ENCODE measurements around the gene ACOT4. TPM values are rescaled to one million over a fixed set of nuclear protein-coding genes. Genes with fewer than 3 reads are reported as not detected.
A peak's percentile ranks its signal among the peaks of the same experiment; 100 is the strongest.
"Not testable (repeated sequence)": the region's sequence is repeated elsewhere in the genome, so short reads cannot be mapped to it uniquely, and the experiment has no call there.

ACOT4 gene
- total RNA-seq, 1 donor from 2014 or later: 0.49 TPM

DNA sequence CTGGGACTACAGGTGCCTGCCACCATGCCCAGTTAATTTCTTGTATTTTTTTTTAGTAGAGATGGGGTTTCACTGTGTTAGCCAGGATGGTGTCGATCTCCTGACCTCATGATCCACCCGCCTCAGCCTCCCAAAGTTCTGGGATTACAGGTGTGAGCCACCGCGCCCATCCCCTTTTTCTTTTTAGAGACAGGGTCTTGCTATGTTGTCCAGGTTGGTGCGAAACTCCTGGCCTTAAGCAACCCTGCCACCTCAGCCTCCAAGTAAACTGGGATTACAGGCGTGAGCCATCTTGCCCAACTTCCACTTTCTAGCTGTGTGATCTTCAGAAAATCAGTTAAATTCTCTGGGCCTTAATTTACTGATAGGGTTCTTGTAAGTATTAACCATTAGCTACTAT, 24.7 kb upstream of the ACOT4 start:
- H3K27ac ChIP-seq; H3K36me3 ChIP-seq; H3K9me3 ChIP-seq; DNase-seq (ENCODE audit: extremely low spot score in 2 of 2); intact Hi-C loops (cut with DNase I); H3K27me3 ChIP-seq; H3K4me3 ChIP-seq: not testable (repeated sequence)
- H3K4me1 ChIP-seq: peaks cover 22% of the 10 kb centered on the region

- no peak for DNase-seq (ENCODE audit: extremely low spot score in 2 of 2)
- no peak for TF ChIP-seq POLR2AphosphoS5 (IDR thresholded peaks at IDR 0.05; ENCODE audit: insufficient read depth in 1 of 2, low read depth in 1 of 2)
- TF ChIP-seq POLR2A (IDR thresholded peaks at IDR 0.05): no peak
- no peak for TF ChIP-seq CTCF (IDR thresholded peaks at IDR 0.05)
- Histone ChIP-seq H3K27ac (no peak overlapping the region), H3K4me1 (peaks cover 22% of the 10 kb centered on the region), H3K9me3 (no peaks in the 10 kb centered on the region), H3K36me3 (no peaks in the 10 kb centered on the region), H3K4me3 (no peak overlapping the region), H3K27me3 (no peaks in the 10 kb centered on the region)
- intact Hi-C loops (cut with DNase I): no loop called here
Measured at GRCh38 chr14:73567358-73567757, 24.3 kb upstream of the ACOT4 start.

DNA sequence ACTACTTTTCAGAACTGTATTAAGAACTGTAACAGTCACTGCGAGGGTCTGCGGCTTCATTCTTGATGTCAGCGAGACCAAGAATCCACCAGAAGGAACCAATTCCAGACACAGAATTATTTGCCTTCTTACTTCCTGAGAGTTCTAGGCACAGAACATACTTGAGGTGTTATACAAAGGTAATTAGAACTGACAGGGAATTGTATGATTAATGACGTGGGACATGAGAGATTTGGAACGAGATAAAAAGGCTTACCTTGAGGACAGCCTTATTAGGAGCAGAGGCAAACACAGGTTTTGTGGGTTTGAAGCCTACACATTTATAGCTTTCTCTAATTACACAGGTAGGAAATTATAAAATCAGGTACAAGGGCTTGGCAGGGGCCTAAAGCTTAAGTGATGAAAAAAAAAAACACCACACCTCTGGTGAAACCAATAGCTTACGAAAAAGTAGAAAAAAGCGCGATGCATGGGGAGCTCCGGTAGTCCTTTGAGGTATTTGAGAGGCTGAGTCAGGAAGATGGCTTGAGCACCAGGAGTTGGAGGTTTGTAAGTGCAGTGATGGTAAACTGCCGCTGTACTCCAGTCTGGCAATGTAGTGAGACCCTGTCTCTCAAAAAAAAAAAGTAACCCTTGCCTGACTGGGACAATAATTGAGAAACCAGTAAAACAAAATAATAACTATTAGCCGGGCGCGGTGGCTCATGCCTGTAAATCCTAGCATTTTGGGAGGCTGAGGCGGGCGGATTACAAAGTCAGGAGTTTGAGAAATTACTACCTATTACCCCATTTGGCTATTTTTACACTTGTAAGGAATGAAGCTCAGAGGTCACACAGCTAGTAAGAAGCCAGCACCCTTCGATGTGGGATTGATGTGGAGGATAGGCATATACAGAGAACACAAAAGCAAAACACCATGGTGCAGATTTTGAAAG, 23.5 kb upstream of the ACOT4 start:
- no peak for DNase-seq (ENCODE audit: extremely low spot score in 2 of 2)
- H3K4me3 ChIP-seq: peak overlapping the region; percentile 72 to 83
- intact Hi-C loops (cut with DNase I): no loop called here
- H3K36me3 ChIP-seq: no peaks in the 10 kb centered on the region
- peaks cover 22% of the 10 kb centered on the region for H3K4me1 ChIP-seq
- H3K9me3 ChIP-seq: no peaks in the 10 kb centered on the region
- no peaks in the 10 kb centered on the region for H3K27me3 ChIP-seq
- TF ChIP-seq CTCF (IDR thresholded peaks at IDR 0.05) (no peak), POLR2A (IDR thresholded peaks at IDR 0.05) (no peak), POLR2AphosphoS5 (IDR thresholded peaks at IDR 0.05; ENCODE audit: insufficient read depth in 1 of 2, low read depth in 1 of 2) (no peak)
- peak overlapping the region; percentile 87 for H3K27ac ChIP-seq

GRCh38 chr14:73568886-73569184, 22.8 kb upstream of the ACOT4 start:
- intact Hi-C loops (cut with DNase I); H3K27me3 ChIP-seq; H3K9me3 ChIP-seq; H3K36me3 ChIP-seq; DNase-seq (ENCODE audit: extremely low spot score in 2 of 2): not testable (repeated sequence)
- peak overlapping the region; percentile 87 for H3K27ac ChIP-seq
- H3K4me1 ChIP-seq: peaks cover 22% of the 10 kb centered on the region
- peak overlapping the region; percentile 72 to 83 for H3K4me3 ChIP-seq

DNA sequence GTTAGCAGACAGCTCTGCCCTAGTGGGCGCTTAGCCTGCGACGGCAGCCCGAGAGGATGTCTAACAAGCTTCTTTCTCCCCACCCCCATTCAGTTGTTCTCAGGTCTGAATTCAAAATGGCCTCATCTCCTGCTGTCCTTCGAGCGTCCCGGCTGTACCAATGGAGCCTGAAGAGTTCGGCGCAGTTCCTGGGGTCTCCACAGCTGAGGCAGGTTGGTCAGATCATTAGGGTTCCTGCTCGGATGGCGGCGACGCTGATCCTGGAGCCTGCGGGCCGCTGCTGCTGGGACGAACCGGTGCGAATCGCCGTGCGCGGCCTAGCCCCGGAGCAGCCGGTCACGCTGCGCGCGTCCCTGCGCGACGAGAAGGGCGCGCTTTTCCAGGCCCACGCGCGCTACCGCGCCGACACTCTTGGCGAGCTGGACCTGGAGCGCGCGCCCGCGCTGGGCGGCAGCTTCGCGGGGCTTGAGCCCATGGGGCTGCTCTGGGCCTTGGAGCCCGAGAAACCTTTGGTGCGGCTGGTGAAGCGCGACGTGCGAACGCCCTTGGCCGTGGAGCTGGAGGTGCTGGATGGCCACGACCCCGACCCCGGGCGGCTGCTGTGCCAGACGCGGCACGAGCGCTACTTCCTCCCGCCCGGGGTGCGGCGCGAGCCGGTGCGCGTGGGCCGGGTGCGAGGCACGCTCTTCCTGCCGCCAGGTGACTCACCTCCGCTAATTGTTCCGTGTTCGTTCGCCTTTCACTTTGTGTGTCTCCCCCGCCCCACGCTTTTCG, 22.3 kb upstream of the ACOT4 start, which contains the start of gene ACOT2:
Gene ACOT2, plus strand, starts transcription at position 29 of the 774 bp plus-strand sequence. Its CDS starts 28 bp downstream, at position 57.
- peak within 1 kb of the TSS; percentile 87 for H3K27ac ChIP-seq
- DNase-seq (ENCODE audit: extremely low spot score in 2 of 2): peak in 1 of 2 donors; percentile 93
- H3K9me3 ChIP-seq; H3K27me3 ChIP-seq; intact Hi-C loops (cut with DNase I); H3K36me3 ChIP-seq: not testable (repeated sequence)
- peaks cover 22% of the 10 kb centered on the region for H3K4me1 ChIP-seq
- peak within 1 kb of the TSS; percentile 72 to 83 for H3K4me3 ChIP-seq
- TF ChIP-seq POLR2AphosphoS5 (IDR thresholded peaks at IDR 0.05; ENCODE audit: insufficient read depth in 1 of 2, low read depth in 1 of 2) (peak; percentile 56 to 77), POLR2A (IDR thresholded peaks at IDR 0.05) (peak in 1 of 2 donors; percentile 59)

- H3K9me3 ChIP-seq; H3K27ac ChIP-seq; H3K36me3 ChIP-seq; DNase-seq (ENCODE audit: extremely low spot score in 2 of 2); H3K4me3 ChIP-seq; H3K27me3 ChIP-seq; intact Hi-C loops (cut with DNase I): not testable (repeated sequence)
- peak; percentile 14 to 38 (median 17) for TF ChIP-seq CTCF (IDR thresholded peaks at IDR 0.05)
- H3K4me1 ChIP-seq: peaks cover 22% of the 10 kb centered on the region
Measured at GRCh38 chr14:73570913-73571312, 20.8 kb upstream of the ACOT4 start.

DNA sequence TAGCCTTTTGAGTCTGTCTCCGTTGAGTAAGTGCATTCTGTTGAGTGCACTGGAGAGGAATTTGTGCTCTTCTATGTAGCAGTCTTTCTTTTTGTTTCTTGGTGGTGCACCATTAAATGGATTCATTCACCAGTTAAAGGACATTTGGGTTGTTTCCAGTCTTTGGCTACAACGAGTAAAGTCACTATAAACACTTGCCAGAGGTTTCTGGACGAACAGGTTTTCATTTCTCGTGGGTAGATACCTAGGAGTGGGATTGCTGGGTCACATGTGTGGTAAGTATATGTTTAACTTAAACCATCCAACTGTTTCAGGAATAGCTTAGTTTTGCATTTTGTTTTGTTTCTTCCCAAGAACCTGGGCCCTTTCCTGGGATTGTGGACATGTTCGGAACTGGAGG, 18.6 kb upstream of the ACOT4 start:
- H3K36me3 ChIP-seq; H3K4me1 ChIP-seq; H3K4me3 ChIP-seq; H3K27me3 ChIP-seq; H3K27ac ChIP-seq; H3K9me3 ChIP-seq; intact Hi-C loops (cut with DNase I); DNase-seq (ENCODE audit: extremely low spot score in 2 of 2): not testable (repeated sequence)

GRCh38 chr14:73573740-73574139, 17.9 kb upstream of the ACOT4 start:
- H3K4me3 ChIP-seq; H3K4me1 ChIP-seq; H3K36me3 ChIP-seq; intact Hi-C loops (cut with DNase I); H3K9me3 ChIP-seq; H3K27me3 ChIP-seq; DNase-seq (ENCODE audit: extremely low spot score in 2 of 2); H3K27ac ChIP-seq: not testable (repeated sequence)

DNA sequence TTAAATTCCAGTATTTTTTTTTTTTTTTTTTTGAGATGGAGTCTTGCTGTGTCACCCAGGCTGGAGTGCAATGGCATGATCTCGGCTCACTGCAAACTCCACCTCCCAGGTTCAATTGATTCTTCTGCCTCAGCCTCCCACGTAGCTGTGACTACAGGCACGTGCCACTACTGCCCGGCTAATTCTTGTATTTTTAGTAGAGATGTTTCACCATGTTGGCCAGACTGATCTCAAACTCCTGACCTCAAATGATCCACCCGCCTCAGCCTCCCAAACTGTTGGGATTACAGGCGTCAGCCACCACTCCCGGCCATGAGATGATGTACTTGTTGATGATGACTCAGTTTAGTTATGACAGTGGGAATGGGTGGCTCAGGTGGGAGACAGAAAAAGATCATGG, 17.4 kb upstream of the ACOT4 start:
- H3K36me3 ChIP-seq; DNase-seq (ENCODE audit: extremely low spot score in 2 of 2); H3K27ac ChIP-seq; H3K4me1 ChIP-seq; H3K27me3 ChIP-seq; H3K9me3 ChIP-seq; H3K4me3 ChIP-seq; intact Hi-C loops (cut with DNase I): not testable (repeated sequence)
